ENCODE measurements around the gene CNN2.

Gene CNN2

GRCh38 chr19:1002600-1002999, 23.8 kb upstream of the CNN2 start:
- TF ChIP-seq CTCF (IDR thresholded peaks at IDR 0.05; ENCODE audit: unreplicated experiment in 3 of 3): no peak
- peaks cover 50% of the 10 kb centered on the region for H3K27me3 Mint-ChIP-seq (ENCODE audit: low read depth)
- peaks cover 10% of the 10 kb centered on the region for H3K4me1 Mint-ChIP-seq
- peaks cover 3% of the 10 kb centered on the region for H3K36me3 Mint-ChIP-seq (ENCODE audit: low read depth)
- H3K4me3 Mint-ChIP-seq: no peak overlapping the region
- H3K9me3 Mint-ChIP-seq: no peaks in the 10 kb centered on the region
- no peak overlapping the region for H3K27ac Mint-ChIP-seq

- Mint-ChIP-seq H3K27me3 (ENCODE audit: low read depth) (peaks cover 43% of the 10 kb centered on the region), H3K27ac (no peak overlapping the region), H3K9me3 (no peaks in the 10 kb centered on the region), H3K4me1 (peaks cover 10% of the 10 kb centered on the region), H3K36me3 (ENCODE audit: low read depth) (peaks cover 3% of the 10 kb centered on the region), H3K4me3 (no peak overlapping the region)
- no peak for TF ChIP-seq CTCF (IDR thresholded peaks at IDR 0.05; ENCODE audit: unreplicated experiment in 3 of 3)
Measured at GRCh38 chr19:1003283-1003682, 23.1 kb upstream of the CNN2 start.

- no peak overlapping the region for H3K4me3 Mint-ChIP-seq
- H3K27me3 Mint-ChIP-seq (ENCODE audit: low read depth): peaks cover 33% of the 10 kb centered on the region
- peaks cover 1% of the 10 kb centered on the region for H3K4me1 Mint-ChIP-seq
- no peak overlapping the region for H3K27ac Mint-ChIP-seq
- no peaks in the 10 kb centered on the region for H3K9me3 Mint-ChIP-seq
- no peak for TF ChIP-seq CTCF (IDR thresholded peaks at IDR 0.05; ENCODE audit: unreplicated experiment in 3 of 3)
- H3K36me3 Mint-ChIP-seq (ENCODE audit: low read depth): peaks cover 3% of the 10 kb centered on the region
Measured at GRCh38 chr19:1004204-1004802, 22.1 kb upstream of the CNN2 start.

GRCh38 chr19:1004803-1005664, 21.4 kb upstream of the CNN2 start:
- TF ChIP-seq CTCF (IDR thresholded peaks at IDR 0.05; ENCODE audit: unreplicated experiment in 3 of 3): no peak
- no peak overlapping the region for H3K4me3 Mint-ChIP-seq
- no peaks in the 10 kb centered on the region for H3K4me1 Mint-ChIP-seq
- peaks cover 3% of the 10 kb centered on the region for H3K36me3 Mint-ChIP-seq (ENCODE audit: low read depth)
- no peak overlapping the region for H3K27ac Mint-ChIP-seq
- no peaks in the 10 kb centered on the region for H3K9me3 Mint-ChIP-seq
- H3K27me3 Mint-ChIP-seq (ENCODE audit: low read depth): peaks cover 26% of the 10 kb centered on the region

GRCh38 chr19:1006711-1007398, 19.6 kb upstream of the CNN2 start:
- peaks cover 15% of the 10 kb centered on the region for H3K27me3 Mint-ChIP-seq (ENCODE audit: low read depth)
- peaks cover 3% of the 10 kb centered on the region for H3K36me3 Mint-ChIP-seq (ENCODE audit: low read depth)
- no peak for TF ChIP-seq CTCF (IDR thresholded peaks at IDR 0.05; ENCODE audit: unreplicated experiment in 3 of 3)
- no peaks in the 10 kb centered on the region for H3K4me1 Mint-ChIP-seq
- H3K9me3 Mint-ChIP-seq: no peaks in the 10 kb centered on the region
- H3K27ac Mint-ChIP-seq: no peak overlapping the region
- H3K4me3 Mint-ChIP-seq: no peak overlapping the region
